GM12801 (cell line): ENCODE measurements around the gene ELFN2.

Experiments
- TF ChIP-seq, protein P1 (sequence below): IDR thresholded peaks from one replicate; pipeline ENCODE4 v1.5.1; 2011; ENCODE audit warnings: control low read depth; ENCODE audit not compliant: insufficient read length; ENCODE audit errors: extremely low read depth

The ELFN2 gene

DNA sequence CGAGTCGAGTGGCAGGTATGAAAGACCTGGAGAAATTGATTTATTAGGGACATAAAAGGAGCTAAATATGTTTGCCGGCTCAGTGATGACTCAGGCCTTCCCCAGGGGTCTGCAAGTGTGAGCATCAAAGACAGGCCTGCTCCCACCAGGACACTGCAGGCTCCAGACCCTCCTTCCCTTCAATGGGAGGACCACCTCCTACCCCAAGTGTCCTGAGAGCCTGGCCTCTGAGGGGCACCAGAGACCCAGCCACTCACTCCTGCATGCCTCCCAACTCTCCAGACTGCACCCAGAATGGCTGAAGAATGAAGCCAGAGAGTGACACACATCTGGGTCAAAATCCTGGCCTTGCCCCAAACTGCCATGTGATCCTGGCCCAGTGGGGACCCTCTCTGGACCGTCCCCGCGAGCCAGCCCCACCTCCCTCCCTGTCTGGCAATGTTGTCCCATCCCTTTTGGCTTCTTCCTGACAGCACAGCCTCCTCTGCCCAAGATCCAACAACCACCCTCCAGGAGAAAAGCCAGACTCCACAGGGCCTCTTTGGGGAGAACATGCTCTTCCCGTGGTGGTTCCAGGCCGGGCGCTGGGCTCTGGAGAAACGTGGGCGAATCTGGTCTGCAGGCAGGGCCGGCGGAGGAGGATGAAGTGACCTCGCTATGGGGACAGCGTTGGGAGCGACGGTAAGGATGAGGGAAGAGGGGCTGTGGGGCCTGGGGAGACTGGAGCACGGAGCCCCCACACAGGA, 108.7 kb downstream of the ELFN2 start:
- TF ChIP-seq, protein P1, sequence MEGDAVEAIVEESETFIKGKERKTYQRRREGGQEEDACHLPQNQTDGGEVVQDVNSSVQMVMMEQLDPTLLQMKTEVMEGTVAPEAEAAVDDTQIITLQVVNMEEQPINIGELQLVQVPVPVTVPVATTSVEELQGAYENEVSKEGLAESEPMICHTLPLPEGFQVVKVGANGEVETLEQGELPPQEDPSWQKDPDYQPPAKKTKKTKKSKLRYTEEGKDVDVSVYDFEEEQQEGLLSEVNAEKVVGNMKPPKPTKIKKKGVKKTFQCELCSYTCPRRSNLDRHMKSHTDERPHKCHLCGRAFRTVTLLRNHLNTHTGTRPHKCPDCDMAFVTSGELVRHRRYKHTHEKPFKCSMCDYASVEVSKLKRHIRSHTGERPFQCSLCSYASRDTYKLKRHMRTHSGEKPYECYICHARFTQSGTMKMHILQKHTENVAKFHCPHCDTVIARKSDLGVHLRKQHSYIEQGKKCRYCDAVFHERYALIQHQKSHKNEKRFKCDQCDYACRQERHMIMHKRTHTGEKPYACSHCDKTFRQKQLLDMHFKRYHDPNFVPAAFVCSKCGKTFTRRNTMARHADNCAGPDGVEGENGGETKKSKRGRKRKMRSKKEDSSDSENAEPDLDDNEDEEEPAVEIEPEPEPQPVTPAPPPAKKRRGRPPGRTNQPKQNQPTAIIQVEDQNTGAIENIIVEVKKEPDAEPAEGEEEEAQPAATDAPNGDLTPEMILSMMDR: no peak
